Erythroblast (primary cell): ENCODE results near the gene SRRM4.

Experiments
- DNase-seq, 2 experiments: peaks; one replicate each; lab custom pipeline; 2025; lab: John Stamatoyannopoulos, UW
- GATA1 ChIP-seq: IDR thresholded peaks from 2 replicates; pipeline ENCODE4 v1.6.1; 2011; ENCODE audit warnings: low read depth, mild to moderate bottlenecking, control low read depth, low read length, moderate library complexity
- POLR2A ChIP-seq: IDR thresholded peaks from 2 replicates; pipeline ENCODE4 v1.6.1; 2011; ENCODE audit warnings: mild to moderate bottlenecking, low read length

The SRRM4 gene

GRCh38 chr12:119139448-119139847, 158.1 kb downstream of the SRRM4 start:
- no peak for DNase-seq
- TF ChIP-seq GATA1 = no peak
- TF ChIP-seq POLR2A = no peak

DNA sequence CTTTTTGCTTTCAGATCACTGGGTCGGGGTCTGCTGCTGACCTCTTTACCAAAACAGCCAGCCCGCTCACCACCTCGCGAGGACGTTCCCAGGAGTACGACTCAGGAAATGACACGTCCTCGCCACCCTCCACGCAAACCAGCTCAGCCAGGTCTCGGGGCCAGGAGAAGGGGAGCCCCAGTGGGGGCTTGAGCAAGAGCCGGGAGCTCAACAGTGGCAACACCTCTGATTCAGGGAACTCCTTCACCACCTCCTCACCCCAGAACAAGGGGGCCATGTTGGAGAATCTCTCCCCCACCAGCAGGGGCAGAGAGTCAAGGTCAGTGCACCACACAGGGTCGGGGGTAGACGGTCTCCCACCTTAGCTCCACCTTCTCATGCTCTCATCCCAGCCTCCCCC, 164.0 kb downstream of the SRRM4 start:
- DNase-seq = no peak
- TF ChIP-seq POLR2A (no peak), GATA1 (no peak)

- no peak for DNase-seq
- TF ChIP-seq GATA1 (no peak), POLR2A (no peak)
Observed at GRCh38 chr12:119147847-119148448, 166.6 kb downstream of the SRRM4 start.

DNA sequence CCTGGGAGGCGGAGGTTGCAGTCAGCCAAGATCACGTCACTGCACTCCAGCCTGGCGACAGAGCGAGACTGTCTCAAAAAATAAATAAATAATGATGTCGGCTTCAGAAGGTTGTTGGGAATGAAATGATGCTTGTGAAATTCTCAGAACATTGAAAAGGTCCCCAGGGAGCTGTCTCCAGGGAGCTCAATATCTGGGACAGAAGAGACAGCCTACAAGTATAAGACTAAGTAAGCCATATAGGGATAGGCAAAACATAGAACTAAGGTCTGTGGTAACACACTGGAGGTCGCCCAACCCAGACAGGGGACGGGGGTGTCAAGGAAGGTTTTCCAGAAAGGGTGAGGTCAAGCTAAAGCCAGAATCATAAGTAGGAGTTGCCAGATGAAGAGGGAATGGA, 167.9 kb downstream of the SRRM4 start:
- no peak for TF ChIP-seq POLR2A
- TF ChIP-seq GATA1 = no peak
- DNase-seq = no peak

- TF ChIP-seq GATA1 = no peak
- TF ChIP-seq POLR2A = no peak
- no peak for DNase-seq
Observed at GRCh38 chr12:119151445-119152026, 170.2 kb downstream of the SRRM4 start.

DNA sequence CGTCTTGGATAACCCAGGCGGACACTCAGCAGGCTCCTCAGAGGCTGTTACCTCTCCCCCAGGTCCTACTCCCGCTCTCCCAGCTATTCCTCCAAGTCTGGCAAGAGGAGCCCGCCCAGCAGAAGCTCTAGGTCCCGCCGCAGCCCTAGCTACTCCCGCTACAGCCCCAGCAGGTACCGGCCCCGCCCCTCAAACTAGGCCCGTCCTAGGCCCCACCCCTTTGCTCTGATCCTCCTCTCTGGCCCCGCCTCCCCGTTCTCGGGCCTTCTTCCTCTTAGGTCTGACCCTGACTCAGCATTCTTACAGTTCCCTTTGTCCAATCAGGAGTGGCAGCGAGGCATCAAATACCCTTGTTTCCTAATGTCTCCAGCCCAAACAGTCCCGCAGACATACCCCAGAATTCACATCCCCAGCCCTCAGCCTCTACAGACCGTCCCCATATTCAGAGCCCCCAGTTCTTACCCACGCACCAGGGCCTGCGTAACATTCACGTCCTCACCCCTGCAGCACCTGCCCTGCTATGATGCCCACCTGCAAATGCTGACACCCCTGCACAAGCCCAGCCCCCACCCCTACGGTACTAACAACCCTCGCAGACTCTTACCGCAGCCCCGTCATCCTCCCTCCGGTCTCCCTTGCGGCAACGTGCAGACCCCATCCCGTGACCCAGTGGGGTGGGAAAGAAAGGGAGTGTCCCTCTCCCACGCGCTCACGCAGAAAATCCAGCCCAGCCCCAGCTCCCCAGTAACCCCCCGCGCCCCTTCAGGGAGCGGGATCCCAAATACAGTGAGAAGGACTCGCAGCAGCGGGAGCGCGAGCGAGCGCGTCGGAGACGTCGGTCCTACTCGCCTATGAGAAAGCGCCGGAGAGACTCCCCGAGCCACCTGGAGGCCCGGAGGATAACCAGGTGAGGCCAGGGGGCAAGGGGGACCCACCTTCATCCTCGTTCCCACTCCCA, 172.4 kb downstream of the SRRM4 start:
- peak; percentile 33 to 72 for DNase-seq
- TF ChIP-seq GATA1 (no peak), POLR2A (no peak)

GRCh38 chr12:119154435-119154818, 173.1 kb downstream of the SRRM4 start:
- TF ChIP-seq POLR2A (no peak), GATA1 (no peak)

GRCh38 chr12:119156401-119157044, 175.2 kb downstream of the SRRM4 start:
- TF ChIP-seq POLR2A = no peak
- no peak for TF ChIP-seq GATA1
- DNase-seq = no peak

More at GRCh38 chr12:119154435-119154818, 173.1 kb downstream of the SRRM4 start:
- peak; percentile 3 to 53 for DNase-seq

DNA sequence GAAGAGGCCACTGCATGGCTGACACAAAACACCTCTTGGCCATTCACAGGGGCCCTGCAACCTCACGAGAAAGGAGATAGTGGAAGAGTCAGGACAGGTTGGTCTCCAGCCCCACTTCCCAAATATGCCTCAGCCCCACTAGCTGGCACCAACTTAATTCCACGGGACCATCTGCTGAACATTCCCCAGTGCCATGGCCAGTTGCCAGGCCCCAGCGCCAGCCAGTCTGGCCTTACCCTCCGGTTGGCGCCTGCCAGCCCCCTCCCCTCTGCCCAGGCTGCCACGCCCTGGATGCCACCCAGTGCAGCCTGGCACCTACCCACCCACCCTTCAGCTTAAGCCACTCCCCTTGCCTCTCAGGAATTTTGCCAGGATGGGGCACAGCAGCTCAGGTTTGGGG, 176.2 kb downstream of the SRRM4 start:
- DNase-seq = no peak
- TF ChIP-seq POLR2A (no peak), GATA1 (no peak)

- TF ChIP-seq POLR2A = no peak
- TF ChIP-seq GATA1 = no peak
- DNase-seq = no peak
Observed at GRCh38 chr12:119157978-119158377, 176.6 kb downstream of the SRRM4 start.

- DNase-seq = no peak
- no peak for TF ChIP-seq POLR2A
- TF ChIP-seq GATA1 = no peak
Observed at GRCh38 chr12:119158402-119158801, 177.1 kb downstream of the SRRM4 start.

GRCh38 chr12:119159844-119160243, 178.5 kb downstream of the SRRM4 start:
- no peak for DNase-seq
- TF ChIP-seq POLR2A = no peak
- TF ChIP-seq GATA1 = no peak

GRCh38 chr12:119167902-119168301, 186.6 kb downstream of the SRRM4 start:
- no peak for DNase-seq

DNA sequence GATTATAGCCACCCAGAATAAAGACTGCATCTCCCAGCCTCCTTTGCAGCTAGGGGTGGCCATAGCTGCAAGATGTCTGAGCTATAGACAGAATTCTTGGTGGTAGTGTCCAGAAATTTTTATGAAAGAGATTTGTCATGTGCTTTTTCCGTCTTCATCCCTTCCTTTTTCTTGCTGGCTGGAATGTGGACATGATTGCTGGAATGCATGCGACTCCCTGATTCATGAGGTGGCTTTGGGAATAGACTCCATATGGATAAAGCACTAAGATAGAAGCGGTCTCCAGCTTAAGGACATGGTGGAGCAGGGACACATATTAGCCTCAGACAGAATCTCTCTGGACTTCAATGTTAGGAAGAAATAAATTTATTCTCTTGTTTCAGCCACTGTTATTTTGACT, 187.4 kb downstream of the SRRM4 start:
- DNase-seq = no peak
- no peak for TF ChIP-seq POLR2A
- TF ChIP-seq GATA1 = no peak

More at GRCh38 chr12:119167902-119168301, 186.6 kb downstream of the SRRM4 start:
- TF ChIP-seq POLR2A = no peak
- no peak for TF ChIP-seq GATA1
